ENCODE data around the gene FOXO6.

DNA sequence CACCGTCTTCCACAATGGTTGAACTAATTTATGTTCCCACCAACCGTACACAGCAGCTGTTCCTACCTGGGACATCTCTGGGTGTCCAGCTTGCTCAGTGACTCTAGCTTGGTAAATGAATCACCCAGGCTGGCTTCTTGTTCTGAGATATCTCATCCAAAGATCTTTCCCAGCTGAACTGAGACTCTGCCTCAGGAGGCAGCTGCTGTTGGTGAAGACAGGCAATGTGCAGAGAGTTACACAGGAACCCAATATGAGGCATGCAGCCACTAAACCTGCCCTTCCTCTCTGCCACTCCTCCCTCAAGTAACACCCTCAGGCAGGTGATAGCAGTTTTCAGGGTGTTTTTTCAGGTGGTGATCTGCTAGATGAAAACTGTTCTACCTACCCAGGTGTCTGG lies 14.0 kb upstream of the FOXO6 start:
- TF ChIP-seq, protein P1, sequence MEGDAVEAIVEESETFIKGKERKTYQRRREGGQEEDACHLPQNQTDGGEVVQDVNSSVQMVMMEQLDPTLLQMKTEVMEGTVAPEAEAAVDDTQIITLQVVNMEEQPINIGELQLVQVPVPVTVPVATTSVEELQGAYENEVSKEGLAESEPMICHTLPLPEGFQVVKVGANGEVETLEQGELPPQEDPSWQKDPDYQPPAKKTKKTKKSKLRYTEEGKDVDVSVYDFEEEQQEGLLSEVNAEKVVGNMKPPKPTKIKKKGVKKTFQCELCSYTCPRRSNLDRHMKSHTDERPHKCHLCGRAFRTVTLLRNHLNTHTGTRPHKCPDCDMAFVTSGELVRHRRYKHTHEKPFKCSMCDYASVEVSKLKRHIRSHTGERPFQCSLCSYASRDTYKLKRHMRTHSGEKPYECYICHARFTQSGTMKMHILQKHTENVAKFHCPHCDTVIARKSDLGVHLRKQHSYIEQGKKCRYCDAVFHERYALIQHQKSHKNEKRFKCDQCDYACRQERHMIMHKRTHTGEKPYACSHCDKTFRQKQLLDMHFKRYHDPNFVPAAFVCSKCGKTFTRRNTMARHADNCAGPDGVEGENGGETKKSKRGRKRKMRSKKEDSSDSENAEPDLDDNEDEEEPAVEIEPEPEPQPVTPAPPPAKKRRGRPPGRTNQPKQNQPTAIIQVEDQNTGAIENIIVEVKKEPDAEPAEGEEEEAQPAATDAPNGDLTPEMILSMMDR (IDR thresholded peaks at IDR 0.05) = no peak
- TF ChIP-seq POLR2A (IDR thresholded peaks at IDR 0.05) = no peak
